AG04450 (cell line): ENCODE results near the gene SPG11. TPM values are rescaled to one million over a fixed set of nuclear protein-coding genes. Genes with fewer than 3 reads are reported as not detected.
"Not testable (repeated sequence)": the region's sequence is repeated elsewhere in the genome, so short reads cannot be mapped to it uniquely, and the experiment has no call there.

Experiments
- CTCF ChIA-PET: fragments of 300-600, 350-600 bp; formaldehyde crosslinking; extraction: SDS; loops from one replicate; lab custom pipeline; 2022; ENCODE audit warnings: antibody characterized with exemption, inconsistent platforms; lab: Charles Lee
- POLR2A ChIA-PET: fragments of 350-600 bp; formaldehyde crosslinking; extraction: SDS; loops from one replicate; lab custom pipeline; 2021; ENCODE audit warnings: antibody characterized with exemption, inconsistent platforms; lab: Yijun Ruan, JAX
- DNase-seq: peaks from one replicate; pipeline ENCODE4 v3.0.0-alpha.2; 2011; ENCODE audit warnings: low read depth, low spot score
- H3K27ac ChIP-seq: one replicate; pipeline ENCODE4 v1.5.1; 2012; ENCODE audit warnings: low read depth, low read length, control low read depth
- H3K27me3 ChIP-seq: one replicate; pipeline ENCODE4 v1.6.0; 2012; ENCODE audit warnings: low read length; ENCODE audit not compliant: control insufficient read depth, insufficient read depth
- H3K4me3 ChIP-seq: 2 replicates; pipeline ENCODE4 v1.5.1; 2011; ENCODE audit warnings: mild to moderate bottlenecking, low read depth, low read length, control low read depth
- H3K9me3 ChIP-seq: 2 replicates; pipeline ENCODE4 v1.5.1; 2012; ENCODE audit warnings: low read length; ENCODE audit not compliant: control insufficient read depth, insufficient read depth
- CTCF ChIP-seq: IDR thresholded peaks from 2 replicates; pipeline ENCODE4 v1.5.1; 2011; ENCODE audit warnings: low read depth, low read length, control low read depth, inconsistent platforms
- polyA plus RNA-seq: library from polyadenylated mRNA; depleted of rRNA; stranded (reverse); fragments of >200 nt; gene quantifications from 2 replicates; pipeline ENCODE4 v1.2.3, GENCODE V29; 2011

Gene SPG11
- polyA plus RNA-seq, 1 experiment, result 39.6 TPM

GRCh38 chr15:44646460-44646859, 17.0 kb downstream of the SPG11 start:
- Histone ChIP-seq H3K27me3 (no peaks in the 10 kb centered on the region), H3K9me3 (peaks cover 3% of the 10 kb centered on the region; the same call in 1 of the 2 replicates), H3K4me3 (no peak overlapping the region), H3K27ac (no peak overlapping the region)
- no peak for DNase-seq
- no peak for TF ChIP-seq CTCF
- ChIA-PET POLR2A (no interaction called here), CTCF (no interaction called here)

- Histone ChIP-seq H3K9me3 (peaks cover 10% of the 10 kb centered on the region; the same call in 1 of the 2 replicates), H3K4me3 (no peak overlapping the region), H3K27me3 (no peaks in the 10 kb centered on the region), H3K27ac (no peak overlapping the region)
- ChIA-PET CTCF (interaction anchor here (0.9 to 1.2 kb wide), 2 partner anchors 22 to 97 kb away, joined by 3 to 4 read pairs; partner anchors contain the start of gene SPG11), POLR2A (no interaction called here)
- no peak for TF ChIP-seq CTCF
- no peak for DNase-seq
Measured at GRCh38 chr15:44641651-44642050, 21.8 kb downstream of the SPG11 start.

- peaks cover 7% of the 10 kb centered on the region; the same call in 1 of the 2 replicates for H3K9me3 ChIP-seq
- POLR2A ChIA-PET, result no interaction called here
- no peak for TF ChIP-seq CTCF
- no peak overlapping the region for H3K4me3 ChIP-seq
- CTCF ChIA-PET, result no interaction called here
- DNase-seq, result no peak
- H3K27me3 ChIP-seq, result no peaks in the 10 kb centered on the region
- H3K27ac ChIP-seq, result no peak overlapping the region
Measured at GRCh38 chr15:44636976-44637375, 26.5 kb downstream of the SPG11 start.

GRCh38 chr15:44633603-44634002, 29.9 kb downstream of the SPG11 start:
- H3K27me3 ChIP-seq, result no peaks in the 10 kb centered on the region
- no peak overlapping the region for H3K4me3 ChIP-seq
- CTCF ChIA-PET, result interaction anchor here (1.1 to 1.5 kb wide), 2 partner anchors 30 to 104 kb away, joined by 3 read pairs; partner anchors contain the start of gene SPG11
- TF ChIP-seq CTCF, result no peak
- H3K27ac ChIP-seq, result no peak overlapping the region
- POLR2A ChIA-PET, result no interaction called here
- DNase-seq, result no peak
- H3K9me3 ChIP-seq, result peaks cover 7% of the 10 kb centered on the region; the same call in 1 of the 2 replicates

GRCh38 chr15:44625286-44625685, 38.2 kb downstream of the SPG11 start:
- DNase-seq, CTCF ChIA-PET, H3K27ac ChIP-seq, H3K9me3 ChIP-seq, POLR2A ChIA-PET, H3K27me3 ChIP-seq, H3K4me3 ChIP-seq: not testable (repeated sequence)
